Activated T-cell treated with anti-CD3 and anti-CD28 coated beads for 24 hours (primary cell): Measurements from ENCODE around the gene SLC4A3.
"Not testable (repeated sequence)": the region's sequence is repeated elsewhere in the genome, so short reads cannot be mapped to it uniquely, and the experiment has no call there.

Experiments used
- DNase-seq: peaks from one replicate; pipeline ENCODE4 v3.0.0-alpha.2; 2020; ENCODE audit warnings: low read depth

Gene SLC4A3

GRCh38 chr2:219680958-219681693 is 53.7 kb downstream of the SLC4A3 start:
- no peak for DNase-seq

GRCh38 chr2:219681694-219682300 is 54.4 kb downstream of the SLC4A3 start:
- no peak for DNase-seq

GRCh38 chr2:219683474-219683873 is 56.0 kb downstream of the SLC4A3 start:
- DNase-seq, result not testable (repeated sequence)

- peak; percentile 47 for DNase-seq
Measured at GRCh38 chr2:219684721-219685689, 57.6 kb downstream of the SLC4A3 start.

- no peak for DNase-seq
Measured at GRCh38 chr2:219687272-219687671, 59.8 kb downstream of the SLC4A3 start.

GRCh38 chr2:219687882-219688559 is 60.6 kb downstream of the SLC4A3 start:
- DNase-seq, result no peak

- DNase-seq, result no peak
Measured at GRCh38 chr2:219688560-219689445, 61.4 kb downstream of the SLC4A3 start.

- peak; percentile 32 for DNase-seq
Measured at GRCh38 chr2:219689676-219690628, 62.5 kb downstream of the SLC4A3 start.

- no peak for DNase-seq
Measured at GRCh38 chr2:219691571-219691970, 64.1 kb downstream of the SLC4A3 start.
